GM12872 (cell line): ENCODE results near the gene SYN1.

ENCODE experiments used
- TF ChIP-seq, protein P1 (sequence below): IDR thresholded peaks from 3 replicates; pipeline ENCODE4 v1.5.1; 2011; ENCODE audit warnings: low read depth, mild to moderate bottlenecking, low read length, moderate library complexity; ENCODE audit not compliant: insufficient read depth

The SYN1 gene

DNA sequence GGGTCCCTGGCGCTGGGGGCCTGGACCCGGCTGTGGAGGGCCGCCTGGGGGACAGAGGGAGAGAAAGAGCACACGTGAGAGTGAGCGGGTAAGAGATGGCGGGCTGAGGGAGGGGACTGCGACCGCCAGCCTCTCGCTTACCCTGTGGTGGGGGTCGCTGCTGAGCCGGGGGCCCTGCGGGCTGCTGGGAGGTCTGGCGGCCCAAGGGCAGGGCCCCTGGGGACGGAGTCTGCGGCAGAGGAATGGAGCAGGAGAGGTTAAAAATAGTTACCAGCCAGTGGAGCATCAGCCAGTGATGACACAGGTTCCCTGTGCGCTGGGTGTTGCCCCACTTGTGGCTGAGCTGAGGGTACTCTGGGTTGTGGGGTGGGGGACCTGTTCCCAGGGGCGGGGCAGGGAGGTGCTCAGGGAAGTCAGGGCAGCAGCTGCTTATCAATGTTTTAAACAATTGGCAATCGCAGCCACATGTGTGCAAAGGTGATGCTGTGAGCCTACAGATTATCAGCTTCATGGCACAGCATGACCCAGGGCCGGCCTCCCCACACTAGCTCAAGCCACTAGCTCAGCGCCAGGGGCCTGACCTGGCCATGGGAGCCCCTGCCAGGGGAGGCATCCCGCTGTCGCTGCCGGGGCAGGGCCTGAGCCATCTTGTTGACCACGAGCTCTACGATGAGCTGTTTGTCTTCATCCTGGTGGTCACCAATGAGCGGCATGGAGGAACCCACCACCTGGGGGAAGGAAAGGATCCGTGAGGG, 44.9 kb downstream of the SYN1 start:
- TF ChIP-seq, protein P1, sequence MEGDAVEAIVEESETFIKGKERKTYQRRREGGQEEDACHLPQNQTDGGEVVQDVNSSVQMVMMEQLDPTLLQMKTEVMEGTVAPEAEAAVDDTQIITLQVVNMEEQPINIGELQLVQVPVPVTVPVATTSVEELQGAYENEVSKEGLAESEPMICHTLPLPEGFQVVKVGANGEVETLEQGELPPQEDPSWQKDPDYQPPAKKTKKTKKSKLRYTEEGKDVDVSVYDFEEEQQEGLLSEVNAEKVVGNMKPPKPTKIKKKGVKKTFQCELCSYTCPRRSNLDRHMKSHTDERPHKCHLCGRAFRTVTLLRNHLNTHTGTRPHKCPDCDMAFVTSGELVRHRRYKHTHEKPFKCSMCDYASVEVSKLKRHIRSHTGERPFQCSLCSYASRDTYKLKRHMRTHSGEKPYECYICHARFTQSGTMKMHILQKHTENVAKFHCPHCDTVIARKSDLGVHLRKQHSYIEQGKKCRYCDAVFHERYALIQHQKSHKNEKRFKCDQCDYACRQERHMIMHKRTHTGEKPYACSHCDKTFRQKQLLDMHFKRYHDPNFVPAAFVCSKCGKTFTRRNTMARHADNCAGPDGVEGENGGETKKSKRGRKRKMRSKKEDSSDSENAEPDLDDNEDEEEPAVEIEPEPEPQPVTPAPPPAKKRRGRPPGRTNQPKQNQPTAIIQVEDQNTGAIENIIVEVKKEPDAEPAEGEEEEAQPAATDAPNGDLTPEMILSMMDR: no peak

DNA sequence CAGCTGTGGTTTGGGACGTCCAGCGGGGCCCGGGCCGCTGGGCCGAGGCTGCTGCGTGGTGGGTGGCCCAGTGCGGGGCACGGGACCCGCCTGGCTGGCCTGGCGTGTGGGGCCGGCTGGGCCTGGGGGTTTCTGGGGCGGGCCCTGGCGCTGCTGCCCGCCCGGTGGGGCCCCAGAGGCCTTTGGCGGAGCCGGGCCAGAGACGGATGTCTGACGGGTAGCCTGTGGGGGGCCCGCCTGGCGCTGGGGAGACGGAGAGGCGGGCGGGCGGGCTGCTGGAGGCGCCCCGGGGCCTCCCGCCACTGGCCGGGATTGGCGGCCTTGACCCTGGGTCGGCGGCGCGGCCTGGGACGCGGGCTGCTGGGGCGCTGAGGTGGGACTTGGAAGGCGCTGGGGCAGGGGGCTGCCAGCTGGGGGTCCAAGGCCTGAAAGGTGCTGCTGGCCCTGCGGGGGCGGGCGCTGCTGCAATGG, 45.5 kb downstream of the SYN1 start:
- TF ChIP-seq, protein P1: no peak

DNA sequence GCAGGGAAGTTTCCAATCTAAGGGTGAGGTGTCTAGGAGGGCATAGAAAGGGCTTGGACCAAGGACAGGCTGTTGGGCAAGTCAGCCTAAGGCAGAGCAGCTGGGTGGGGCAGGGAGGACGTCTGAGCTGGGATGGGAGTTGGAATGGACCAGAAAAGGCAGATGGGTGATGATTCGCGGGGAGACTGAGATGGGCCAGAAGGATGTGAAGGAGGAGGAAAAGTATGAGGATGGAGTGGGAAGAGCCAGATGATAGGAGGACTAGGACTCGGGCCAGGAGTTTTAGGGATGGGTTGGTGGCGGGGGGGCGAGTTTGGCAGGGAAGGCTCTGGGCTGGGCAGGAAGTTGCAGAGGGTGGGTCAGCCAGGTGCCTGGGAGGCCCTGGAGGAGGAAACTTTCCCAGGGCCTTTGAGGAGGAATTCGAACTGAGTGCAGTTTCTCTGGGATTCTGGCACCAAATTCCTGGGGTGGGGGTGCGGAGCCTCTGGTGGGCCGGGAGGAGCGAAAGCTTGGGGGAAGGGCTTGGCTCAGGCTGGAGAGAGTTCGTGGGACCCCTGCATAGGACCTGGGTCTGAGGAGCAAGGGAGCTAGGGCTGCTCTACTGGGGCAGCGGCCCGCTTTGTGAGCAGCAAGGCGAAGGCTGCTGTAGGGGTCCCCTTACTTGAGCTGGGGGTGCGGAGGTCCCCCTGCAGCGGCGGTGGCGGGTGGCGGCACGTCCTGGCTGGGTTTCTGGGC, 46.1 kb downstream of the SYN1 start:
- TF ChIP-seq, protein P1: no peak

DNA sequence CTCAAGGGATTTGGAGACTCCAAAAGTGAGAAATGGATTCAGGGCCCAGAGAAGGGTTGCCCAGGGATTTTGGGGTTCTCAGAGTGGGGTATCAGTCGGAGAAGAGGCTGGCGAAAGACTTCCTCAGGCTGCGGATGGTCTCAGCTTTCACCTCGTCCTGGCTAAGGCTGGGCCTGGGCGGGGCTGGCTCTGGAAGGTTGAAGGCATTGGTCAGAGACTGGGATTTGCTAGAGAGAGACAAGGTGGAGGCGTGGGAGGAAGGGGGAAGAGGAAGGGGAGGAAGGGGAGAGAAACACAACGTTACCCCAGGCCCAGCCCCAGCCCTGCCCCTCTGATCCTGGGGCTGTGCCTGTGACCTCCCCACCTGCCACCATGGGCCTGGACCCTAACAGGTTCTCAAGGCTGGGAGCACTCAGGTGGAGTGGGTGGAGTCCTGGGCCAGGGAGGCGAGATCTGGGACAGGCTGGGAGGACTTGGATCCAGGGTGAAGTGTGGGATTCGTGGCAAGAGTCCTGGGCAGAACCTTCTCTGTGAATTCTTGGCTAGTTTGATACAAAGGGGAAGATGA, 46.8 kb downstream of the SYN1 start:
- TF ChIP-seq, protein P1: no peak

DNA sequence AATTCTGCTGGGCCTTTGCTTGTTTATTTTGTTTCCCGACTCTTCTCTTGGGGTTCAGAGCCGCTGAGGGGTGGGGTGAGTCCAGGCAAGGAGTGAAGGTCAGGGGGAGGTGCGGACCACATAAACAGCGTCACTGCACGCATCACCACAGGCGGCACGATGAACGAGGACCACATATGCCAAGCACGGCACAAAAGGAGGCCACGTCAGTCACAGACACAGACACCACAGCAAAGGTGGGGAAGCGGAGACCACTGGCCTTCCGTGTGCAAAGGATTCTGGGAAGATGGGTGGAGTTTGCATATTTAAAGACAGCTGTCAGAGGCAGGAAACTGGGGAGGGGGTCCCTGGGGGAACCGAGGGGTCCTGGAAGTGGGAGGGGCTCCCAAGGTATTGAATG, 47.8 kb downstream of the SYN1 start:
- TF ChIP-seq, protein P1: no peak

DNA sequence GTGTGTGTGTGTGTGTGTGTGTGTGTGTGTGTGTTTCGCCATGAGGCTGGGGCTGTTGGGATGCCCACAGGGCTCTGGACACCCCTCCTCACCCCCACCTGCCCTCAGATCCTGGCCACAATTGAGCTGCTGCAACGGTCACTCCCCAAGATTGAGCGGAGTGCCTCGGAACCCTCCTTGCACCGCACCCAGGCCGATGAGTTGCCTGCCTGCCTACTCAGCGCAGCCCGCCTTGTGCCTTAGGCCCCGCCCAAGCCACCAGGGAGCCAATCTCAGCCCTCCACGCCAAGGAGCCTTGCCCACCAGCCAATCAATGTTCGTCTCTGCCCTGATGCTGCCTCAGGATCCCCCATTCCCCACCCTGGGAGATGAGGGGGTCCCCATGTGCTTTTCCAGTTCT, 48.4 kb downstream of the SYN1 start:
- TF ChIP-seq, protein P1: no peak

DNA sequence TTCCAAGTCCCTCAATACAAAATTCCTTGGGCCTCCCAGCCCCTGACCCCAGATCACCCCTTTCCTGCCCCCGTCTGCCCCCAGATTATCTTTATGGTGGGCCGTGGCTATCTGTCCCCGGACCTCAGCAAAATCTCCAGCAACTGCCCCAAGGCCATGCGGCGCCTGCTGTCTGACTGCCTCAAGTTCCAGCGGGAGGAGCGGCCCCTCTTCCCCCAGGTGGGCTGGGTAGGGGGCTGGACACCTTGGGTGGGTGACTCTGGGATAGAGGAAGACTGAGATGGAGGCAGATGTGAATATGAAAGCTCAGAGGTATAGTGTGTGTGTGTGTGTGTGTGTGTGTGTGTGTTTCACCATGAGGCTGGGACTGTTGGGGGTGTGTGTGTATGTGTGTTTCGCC, 48.9 kb downstream of the SYN1 start:
- TF ChIP-seq, protein P1: no peak
